ENCODE measurements around the gene KCNF1.

DNA sequence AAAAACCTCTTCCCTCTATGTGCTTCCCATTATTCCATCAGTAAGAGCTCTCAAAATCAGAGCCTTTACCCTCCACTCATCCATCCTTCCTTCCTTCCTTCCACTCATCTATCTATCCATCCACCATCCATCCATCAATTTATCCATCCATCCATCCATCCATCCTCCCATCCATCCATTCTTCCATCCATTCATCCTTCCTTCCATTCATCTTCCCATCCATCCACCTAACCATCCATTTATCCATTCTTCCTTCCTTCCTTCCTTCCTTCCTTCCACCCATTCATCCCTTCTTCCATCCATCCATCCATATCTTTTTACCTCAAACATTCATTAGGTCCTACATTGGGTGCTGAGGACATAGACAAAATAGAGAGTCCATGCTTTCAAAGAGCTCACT is 19.4 kb upstream of the KCNF1 start:
- TF ChIP-seq, protein P1, sequence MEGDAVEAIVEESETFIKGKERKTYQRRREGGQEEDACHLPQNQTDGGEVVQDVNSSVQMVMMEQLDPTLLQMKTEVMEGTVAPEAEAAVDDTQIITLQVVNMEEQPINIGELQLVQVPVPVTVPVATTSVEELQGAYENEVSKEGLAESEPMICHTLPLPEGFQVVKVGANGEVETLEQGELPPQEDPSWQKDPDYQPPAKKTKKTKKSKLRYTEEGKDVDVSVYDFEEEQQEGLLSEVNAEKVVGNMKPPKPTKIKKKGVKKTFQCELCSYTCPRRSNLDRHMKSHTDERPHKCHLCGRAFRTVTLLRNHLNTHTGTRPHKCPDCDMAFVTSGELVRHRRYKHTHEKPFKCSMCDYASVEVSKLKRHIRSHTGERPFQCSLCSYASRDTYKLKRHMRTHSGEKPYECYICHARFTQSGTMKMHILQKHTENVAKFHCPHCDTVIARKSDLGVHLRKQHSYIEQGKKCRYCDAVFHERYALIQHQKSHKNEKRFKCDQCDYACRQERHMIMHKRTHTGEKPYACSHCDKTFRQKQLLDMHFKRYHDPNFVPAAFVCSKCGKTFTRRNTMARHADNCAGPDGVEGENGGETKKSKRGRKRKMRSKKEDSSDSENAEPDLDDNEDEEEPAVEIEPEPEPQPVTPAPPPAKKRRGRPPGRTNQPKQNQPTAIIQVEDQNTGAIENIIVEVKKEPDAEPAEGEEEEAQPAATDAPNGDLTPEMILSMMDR (IDR thresholded peaks at IDR 0.05), result no peak
- no peak for TF ChIP-seq POLR2A (IDR thresholded peaks at IDR 0.05)

Measured in tibial nerve (tissue), 3 donors.